ENCODE measurements around the gene NKIRAS1.
"Not testable (repeated sequence)": the region's sequence is repeated elsewhere in the genome, so short reads cannot be mapped to it uniquely, and the experiment has no call there.

NKIRAS1 gene

DNA sequence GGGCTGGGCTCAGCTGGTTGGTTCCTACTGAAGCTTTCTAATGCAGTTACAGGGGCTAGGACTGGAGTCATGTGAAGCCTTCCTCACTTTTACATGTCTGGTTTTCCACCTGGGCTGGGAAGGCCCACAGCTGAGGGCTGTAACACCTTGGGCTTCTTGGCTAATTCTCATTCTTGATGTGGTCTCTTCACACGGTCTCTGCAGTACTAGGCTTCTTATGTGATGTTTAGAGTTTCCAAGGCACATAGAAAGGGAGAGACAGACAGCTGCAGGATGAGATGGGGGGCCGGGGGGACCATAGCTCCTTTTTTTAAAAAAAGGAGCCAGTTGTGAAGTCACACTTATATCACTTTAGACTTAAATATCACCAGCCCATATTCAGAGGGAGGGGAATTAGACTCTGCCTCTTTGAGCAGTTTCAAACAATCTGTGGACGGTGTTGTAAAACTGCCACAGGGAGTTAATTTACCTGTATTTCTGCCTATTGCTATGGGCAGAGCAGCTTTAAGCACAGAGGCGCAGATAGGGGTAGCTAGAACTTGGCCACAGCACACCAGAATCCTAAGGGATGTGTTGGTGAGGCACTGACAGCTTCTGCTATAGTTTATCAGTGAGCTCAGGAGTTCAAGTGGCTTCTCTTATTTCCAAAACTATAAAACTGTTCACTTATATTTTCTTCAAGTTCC is 46.7 kb downstream of the NKIRAS1 start:
- DNase-seq (ENCODE audit: low read depth), result no peak

GRCh38 chr3:23867838-23868237 is 49.0 kb downstream of the NKIRAS1 start:
- no peak for DNase-seq (ENCODE audit: low read depth)

GRCh38 chr3:23867400-23867799 is 49.4 kb downstream of the NKIRAS1 start:
- DNase-seq (ENCODE audit: low read depth), result no peak

DNA sequence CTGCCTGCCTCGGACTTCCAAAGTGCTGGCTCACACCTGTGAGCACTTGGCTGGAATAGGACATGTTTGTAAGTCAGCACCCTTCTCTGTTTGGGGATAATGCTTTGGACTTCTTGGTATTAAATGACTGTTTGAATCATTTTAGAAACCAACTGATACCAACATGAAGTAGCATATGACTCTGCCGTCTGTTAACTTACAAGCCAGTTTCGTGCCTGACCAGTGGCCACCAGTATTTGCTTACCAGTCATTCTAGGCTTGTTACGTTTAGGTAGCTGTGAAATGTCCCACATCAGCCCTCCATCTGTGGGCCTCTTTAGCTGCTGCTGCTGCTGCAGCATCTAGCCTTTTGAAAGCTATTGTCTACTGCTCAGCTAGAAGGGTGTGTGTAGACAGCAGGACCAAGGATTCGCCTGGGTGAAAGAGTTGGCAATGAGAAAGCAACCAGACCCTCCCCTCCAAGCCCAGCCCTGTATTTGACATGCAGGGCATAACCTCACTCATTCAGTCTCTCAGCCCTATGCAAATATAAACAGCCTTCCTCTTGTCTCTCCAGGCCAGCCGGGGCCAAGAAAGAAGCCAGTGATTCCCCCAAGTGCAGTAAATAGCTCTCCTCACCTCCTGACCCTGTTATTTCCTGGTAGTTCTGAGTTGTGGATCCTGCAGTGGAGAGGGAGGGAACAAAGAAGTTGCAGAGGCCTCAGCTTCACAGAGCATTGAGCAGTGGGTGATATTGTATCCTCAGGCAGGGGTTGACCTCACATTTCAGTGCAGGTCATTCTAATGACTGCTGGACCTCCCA is 51.0 kb downstream of the NKIRAS1 start:
- DNase-seq (ENCODE audit: low read depth), result no peak

DNA sequence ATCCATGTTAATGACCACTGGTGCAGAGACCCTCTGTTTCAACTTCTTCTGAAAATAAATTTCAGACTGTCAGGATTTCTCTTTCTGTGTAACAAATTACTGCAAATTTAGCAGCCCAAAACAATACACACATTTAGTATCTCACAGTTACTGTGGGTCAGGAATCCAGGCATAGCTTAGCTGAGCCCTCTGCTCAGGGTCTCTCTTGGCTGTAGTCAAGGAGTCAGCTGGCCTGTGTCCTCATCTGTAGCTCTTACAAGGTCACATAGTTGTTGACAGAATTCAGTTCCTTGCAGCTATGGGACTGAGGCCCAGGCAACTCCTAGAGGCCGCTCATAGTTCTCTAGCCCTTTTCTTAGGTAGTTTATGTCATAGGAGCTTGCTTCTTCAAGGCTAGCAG is 51.9 kb downstream of the NKIRAS1 start:
- DNase-seq (ENCODE audit: low read depth), result no peak

- no peak for DNase-seq (ENCODE audit: low read depth)
Observed at GRCh38 chr3:23863060-23863459, 53.7 kb downstream of the NKIRAS1 start.

GRCh38 chr3:23861689-23862088 is 55.1 kb downstream of the NKIRAS1 start:
- no peak for DNase-seq (ENCODE audit: low read depth)

- DNase-seq (ENCODE audit: low read depth), result no peak
Observed at GRCh38 chr3:23859839-23860382, 56.9 kb downstream of the NKIRAS1 start.

GRCh38 chr3:23859012-23859743 is 57.6 kb downstream of the NKIRAS1 start:
- no peak for DNase-seq (ENCODE audit: low read depth)

DNA sequence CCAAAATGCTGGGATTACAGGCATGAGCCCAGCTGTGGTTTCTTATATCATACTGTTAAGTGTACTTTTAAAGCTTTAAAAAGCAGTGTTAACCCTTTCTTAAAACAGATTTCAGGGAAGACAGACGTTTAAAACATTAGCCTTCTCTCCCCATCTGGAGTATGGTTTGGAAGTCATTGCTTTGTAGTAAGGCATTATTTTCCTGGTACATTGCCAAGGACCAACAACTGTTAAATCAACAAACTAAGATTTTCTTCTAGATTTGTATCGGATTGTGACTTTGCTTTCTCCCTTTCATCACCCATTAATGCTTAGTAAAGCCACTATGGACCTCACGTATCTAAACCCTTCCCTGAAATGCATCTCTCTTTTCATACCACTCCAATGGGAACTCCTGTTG is 60.5 kb downstream of the NKIRAS1 start:
- DNase-seq (ENCODE audit: low read depth), result no peak

- DNase-seq (ENCODE audit: low read depth), result not testable (repeated sequence)
Observed at GRCh38 chr3:23849462-23849861, 67.3 kb downstream of the NKIRAS1 start.

GRCh38 chr3:23845326-23846216 is 71.2 kb downstream of the NKIRAS1 start:
- no peak for DNase-seq (ENCODE audit: low read depth)

DNA sequence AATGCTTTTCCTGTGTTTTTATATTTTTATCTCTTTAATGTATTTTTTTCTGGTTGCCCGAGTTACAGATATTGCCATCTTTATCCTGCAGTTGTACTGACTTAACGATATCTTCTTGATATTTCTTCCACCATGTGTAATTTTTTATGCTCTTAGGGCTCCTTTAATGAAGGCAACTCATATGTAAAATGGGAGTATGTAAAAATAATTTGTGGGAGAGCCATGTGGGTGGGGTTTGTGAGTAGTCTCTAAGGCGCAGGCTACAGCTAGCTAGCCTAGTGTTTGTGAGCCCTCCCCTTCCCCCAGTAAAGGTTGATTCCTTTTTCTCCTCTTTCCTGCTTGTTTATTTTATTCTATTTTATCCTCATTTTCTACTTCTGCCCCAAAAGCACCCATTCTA is 72.9 kb downstream of the NKIRAS1 start:
- no peak for DNase-seq (ENCODE audit: low read depth)

All from activated T-cell treated with anti-CD3 and anti-CD28 coated beads for 48 hours (primary cell).